ENCODE results near the gene ZNF335.
"Not testable (repeated sequence)": the region's sequence is repeated elsewhere in the genome, so short reads cannot be mapped to it uniquely, and the experiment has no call there.

ZNF335 gene

GRCh38 chr20:45969712-45970634, 2.0 kb downstream of the ZNF335 start:
- peak; percentile 43 to 76 for DNase-seq

GRCh38 chr20:45968801-45969711, 2.9 kb downstream of the ZNF335 start:
- DNase-seq: no peak

GRCh38 chr20:45968081-45968671, 3.8 kb downstream of the ZNF335 start:
- DNase-seq: no peak

GRCh38 chr20:45967551-45968080, 4.4 kb downstream of the ZNF335 start:
- no peak for DNase-seq

- DNase-seq: no peak
Observed at GRCh38 chr20:45965169-45966002, 6.6 kb downstream of the ZNF335 start.

GRCh38 chr20:45964006-45964400, 8.0 kb downstream of the ZNF335 start:
- no peak for DNase-seq

GRCh38 chr20:45963059-45964005, 8.7 kb downstream of the ZNF335 start:
- peak in 1 of 2 experiments; percentile 16 for DNase-seq

GRCh38 chr20:45962031-45962755, 9.8 kb downstream of the ZNF335 start:
- no peak for DNase-seq

GRCh38 chr20:45959956-45960630, 11.9 kb downstream of the ZNF335 start:
- DNase-seq: no peak

- DNase-seq: no peak
Observed at GRCh38 chr20:45959126-45959525, 12.9 kb downstream of the ZNF335 start.

GRCh38 chr20:45958593-45958992, 13.4 kb downstream of the ZNF335 start:
- DNase-seq: no peak

GRCh38 chr20:45957021-45957941, 14.7 kb downstream of the ZNF335 start:
- no peak for DNase-seq

- not testable (repeated sequence) for DNase-seq
Observed at GRCh38 chr20:45956326-45956725, 15.7 kb downstream of the ZNF335 start.

- DNase-seq: no peak
Observed at GRCh38 chr20:45953672-45954071, 18.3 kb downstream of the ZNF335 start.

- DNase-seq: no peak
Observed at GRCh38 chr20:45952861-45953260, 19.1 kb downstream of the ZNF335 start.

GRCh38 chr20:45951925-45952834, 19.8 kb downstream of the ZNF335 start:
- DNase-seq: no peak

- DNase-seq: no peak
Observed at GRCh38 chr20:45950330-45950646, 21.7 kb downstream of the ZNF335 start.
